ENCODE results near the gene NXPE4. TPM values are rescaled to one million over a fixed set of nuclear protein-coding genes. Genes with fewer than 3 reads are reported as not detected.

The NXPE4 gene
- total and polyA plus RNA-seq, 9 donors, result 0.35 TPM; not detected in 8

- no peaks in the 10 kb centered on the region for H3K4me1 ChIP-seq (ENCODE audit: insufficient read depth)
- no peaks in the 10 kb centered on the region for H3K36me3 ChIP-seq
- H3K9me3 ChIP-seq, result no peaks in the 10 kb centered on the region
- intact Hi-C loops (cut with DNase I), result no loop called here
- 84 to 89% (median 88%) methylated on average over 1 of the region's 1 CpG for WGBS, 3 donors
- H3K27me3 ChIP-seq, result no peaks in the 10 kb centered on the region
- no peak for TF ChIP-seq CTCF (IDR thresholded peaks at IDR 0.05)
- TF ChIP-seq EP300 (IDR thresholded peaks at IDR 0.05), result no peak
- TF ChIP-seq POLR2A (IDR thresholded peaks at IDR 0.05), result no peak
- no peak overlapping the region for H3K27ac ChIP-seq
- H3K4me3 ChIP-seq, result no peak overlapping the region
- DNase-seq, result no peak
Measured at GRCh38 chr11:114598461-114598860, 2.9 kb upstream of the NXPE4 start.

- intact Hi-C loops (cut with DNase I), result no loop called here
- no peaks in the 10 kb centered on the region for H3K4me1 ChIP-seq (ENCODE audit: insufficient read depth)
- H3K36me3 ChIP-seq, result no peaks in the 10 kb centered on the region
- no peak for DNase-seq
- 55 to 81% (median 77%) methylated on average over 1 of the region's 1 CpG for WGBS, 3 donors
- H3K9me3 ChIP-seq, result no peaks in the 10 kb centered on the region
- TF ChIP-seq POLR2A (IDR thresholded peaks at IDR 0.05) (no peak), CTCF (IDR thresholded peaks at IDR 0.05) (no peak), EP300 (IDR thresholded peaks at IDR 0.05) (no peak)
- no peak overlapping the region for H3K27ac ChIP-seq
- H3K4me3 ChIP-seq, result no peak overlapping the region
- no peaks in the 10 kb centered on the region for H3K27me3 ChIP-seq
Measured at GRCh38 chr11:114596175-114596919, 761 bp upstream of the NXPE4 start.

- no peaks in the 10 kb centered on the region for H3K4me1 ChIP-seq (ENCODE audit: insufficient read depth)
- no peak overlapping the region for H3K4me3 ChIP-seq
- TF ChIP-seq POLR2A (IDR thresholded peaks at IDR 0.05) (no peak), EP300 (IDR thresholded peaks at IDR 0.05) (no peak), CTCF (IDR thresholded peaks at IDR 0.05) (no peak)
- intact Hi-C loops (cut with DNase I), result no loop called here
- DNase-seq, result no peak
- peaks cover 0 to 3% of the 10 kb centered on the region in 2 donors for H3K9me3 ChIP-seq
- WGBS, 3 donors, result 60 to 70% (median 69%) methylated on average over 3 of the region's 3 CpGs
- no peaks in the 10 kb centered on the region for H3K36me3 ChIP-seq
- no peak overlapping the region for H3K27ac ChIP-seq
- H3K27me3 ChIP-seq, result no peaks in the 10 kb centered on the region
Measured at GRCh38 chr11:114594703-114595102, 883 bp downstream of the NXPE4 start.

- no peaks in the 10 kb centered on the region for H3K27me3 ChIP-seq
- no peaks in the 10 kb centered on the region for H3K36me3 ChIP-seq
- H3K4me1 ChIP-seq (ENCODE audit: insufficient read depth), result no peaks in the 10 kb centered on the region
- no peak for DNase-seq
- 85 to 89% (median 88%) methylated on average over 3 of the region's 3 CpGs for WGBS, 3 donors
- H3K27ac ChIP-seq, result no peak overlapping the region
- no peak for TF ChIP-seq CTCF (IDR thresholded peaks at IDR 0.05)
- TF ChIP-seq EP300 (IDR thresholded peaks at IDR 0.05), result no peak
- no peak for TF ChIP-seq POLR2A (IDR thresholded peaks at IDR 0.05)
- H3K4me3 ChIP-seq, result no peak overlapping the region
- intact Hi-C loops (cut with DNase I), result loop anchor here in 1 of 4 donors (5.0 kb wide), 1 partner anchor 35 kb away; no protein-coding TSS in a partner anchor
- H3K9me3 ChIP-seq, result peaks cover 0 to 20% of the 10 kb centered on the region in 2 donors
Measured at GRCh38 chr11:114587398-114587953, 8.1 kb downstream of the NXPE4 start.

Measured in ovary (tissue), 9 donors.